BLaER1 (cell line): ENCODE results near the gene IDH3A.

Experiments
- H3K27ac ChIP-seq: shearing (Covaris generic); formaldehyde crosslinking; 2 replicates; pipeline ENCODE4 v1.8.1; 2022
- H3K27me3 ChIP-seq: shearing (Covaris generic); formaldehyde crosslinking; 2 replicates; pipeline ENCODE4 v1.8.1; 2022
- H3K36me3 ChIP-seq: shearing (Covaris generic); formaldehyde crosslinking; 2 replicates; pipeline ENCODE4 v1.8.1; 2022
- H3K4me1 ChIP-seq: shearing (Covaris generic); formaldehyde crosslinking; 2 replicates; pipeline ENCODE4 v1.8.1; 2022
- H3K4me2 ChIP-seq: shearing (Covaris generic); formaldehyde crosslinking; 2 replicates; pipeline ENCODE4 v1.8.1; 2022
- H3K4me3 ChIP-seq: shearing (Covaris generic); formaldehyde crosslinking; 2 replicates; pipeline ENCODE4 v1.8.1; 2022
- H3K9ac ChIP-seq: shearing (Covaris generic); formaldehyde crosslinking; 2 replicates; pipeline ENCODE4 v1.8.1; 2022
- H3K9me3 ChIP-seq: shearing (Covaris generic); formaldehyde crosslinking; 2 replicates; pipeline ENCODE4 v1.8.1; 2022
- H4K20me1 ChIP-seq: shearing (Covaris generic); formaldehyde crosslinking; 2 replicates; pipeline ENCODE4 v1.8.1; 2022
- Cebpa-rat ChIP-seq: shearing (Covaris generic); IDR thresholded peaks from 2 replicates; pipeline ENCODE4 v1.8.1; 2022

Gene IDH3A

GRCh38 chr15:78178064-78178463 is 28.9 kb downstream of the IDH3A start:
- H4K20me1 ChIP-seq, result no peaks in the 10 kb centered on the region
- H3K27me3 ChIP-seq, result no peaks in the 10 kb centered on the region
- no peaks in the 10 kb centered on the region for H3K9me3 ChIP-seq
- no peak overlapping the region for H3K9ac ChIP-seq
- H3K4me2 ChIP-seq, result no peak overlapping the region
- no peak for TF ChIP-seq Cebpa-rat
- H3K4me1 ChIP-seq, result peaks cover 26% of the 10 kb centered on the region
- no peak overlapping the region for H3K4me3 ChIP-seq
- no peaks in the 10 kb centered on the region for H3K36me3 ChIP-seq
- H3K27ac ChIP-seq, result no peak overlapping the region

- no peak overlapping the region for H3K4me2 ChIP-seq
- no peaks in the 10 kb centered on the region for H3K27me3 ChIP-seq
- no peak for TF ChIP-seq Cebpa-rat
- peaks cover 13% of the 10 kb centered on the region for H3K4me1 ChIP-seq
- H3K9me3 ChIP-seq, result no peaks in the 10 kb centered on the region
- no peak overlapping the region for H3K9ac ChIP-seq
- no peaks in the 10 kb centered on the region for H3K36me3 ChIP-seq
- H4K20me1 ChIP-seq, result no peaks in the 10 kb centered on the region
- no peak overlapping the region for H3K4me3 ChIP-seq
- no peak overlapping the region for H3K27ac ChIP-seq
These were observed 30.2 kb downstream of the IDH3A start for GRCh38 chr15:78179286-78179840.

DNA sequence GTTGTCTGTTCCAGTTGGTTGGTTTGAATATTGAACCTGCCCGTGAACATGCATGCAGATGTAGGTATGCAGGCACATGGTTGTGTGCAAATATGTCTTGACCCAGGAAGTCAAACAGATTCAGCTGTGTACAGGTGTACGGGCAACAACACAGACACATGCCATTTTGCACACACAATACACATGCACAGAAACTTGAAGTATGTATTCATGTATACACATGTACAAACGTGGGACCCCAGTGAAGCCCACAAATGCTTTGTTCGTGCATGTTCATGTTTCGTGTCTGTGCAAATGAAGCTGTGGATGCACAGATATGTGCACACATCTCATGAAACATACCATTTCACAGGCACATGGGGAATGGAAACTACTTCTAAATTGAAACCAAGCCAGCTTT is 30.7 kb downstream of the IDH3A start:
- no peak for TF ChIP-seq Cebpa-rat
- Histone ChIP-seq H3K27ac (no peak overlapping the region), H3K4me2 (no peak overlapping the region), H4K20me1 (no peaks in the 10 kb centered on the region), H3K27me3 (no peaks in the 10 kb centered on the region), H3K4me3 (no peak overlapping the region), H3K9me3 (no peaks in the 10 kb centered on the region), H3K36me3 (no peaks in the 10 kb centered on the region), H3K4me1 (peaks cover 7% of the 10 kb centered on the region), H3K9ac (no peak overlapping the region)

DNA sequence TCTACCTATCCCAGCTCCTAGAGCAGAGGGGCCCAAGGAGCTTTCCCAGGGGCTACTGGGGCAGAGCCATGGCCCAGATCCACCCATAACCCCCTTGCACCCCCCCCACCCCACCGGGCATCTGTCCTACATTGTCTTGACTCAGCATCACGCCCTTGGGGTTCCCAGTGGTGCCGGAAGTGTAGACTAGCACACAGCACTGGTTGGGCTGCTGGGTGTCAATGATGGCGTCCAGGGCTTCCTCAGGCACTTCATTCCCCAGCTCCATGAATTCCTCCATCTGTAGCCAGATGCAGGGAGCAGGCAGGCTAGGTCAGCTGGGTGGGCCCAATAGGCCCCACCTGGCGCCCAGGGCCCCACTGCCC is 33.2 kb downstream of the IDH3A start:
- Histone ChIP-seq H3K27me3 (no peaks in the 10 kb centered on the region), H3K9ac (no peak overlapping the region), H3K4me1 (no peaks in the 10 kb centered on the region), H3K27ac (no peak overlapping the region), H3K9me3 (no peaks in the 10 kb centered on the region), H3K4me3 (no peak overlapping the region), H3K4me2 (no peak overlapping the region), H3K36me3 (no peaks in the 10 kb centered on the region), H4K20me1 (no peaks in the 10 kb centered on the region)
- TF ChIP-seq Cebpa-rat, result no peak

DNA sequence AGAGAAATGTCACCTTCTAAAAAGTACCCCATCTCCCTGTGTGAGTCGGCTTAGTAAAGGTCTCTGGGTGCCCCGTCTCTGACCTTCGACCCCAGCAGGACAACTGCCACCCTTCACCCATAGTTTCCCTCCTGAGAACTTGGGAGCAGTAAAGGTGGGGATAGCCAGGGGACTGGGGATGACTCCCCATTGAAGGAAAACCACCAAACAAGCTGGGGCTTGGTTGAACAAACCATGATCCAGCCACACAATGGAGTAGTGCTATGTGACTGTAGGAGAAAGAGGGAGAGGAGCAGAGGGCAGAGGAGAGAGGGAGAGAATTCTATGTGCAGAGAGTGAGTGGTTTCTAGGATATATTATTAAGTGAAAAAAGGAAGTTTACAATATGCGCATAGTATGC is 33.7 kb downstream of the IDH3A start:
- Histone ChIP-seq H3K36me3 (no peaks in the 10 kb centered on the region), H3K4me1 (no peaks in the 10 kb centered on the region), H3K27me3 (no peaks in the 10 kb centered on the region), H3K4me2 (no peak overlapping the region), H3K9me3 (no peaks in the 10 kb centered on the region), H4K20me1 (no peaks in the 10 kb centered on the region), H3K9ac (no peak overlapping the region), H3K27ac (no peak overlapping the region), H3K4me3 (no peak overlapping the region)
- no peak for TF ChIP-seq Cebpa-rat

DNA sequence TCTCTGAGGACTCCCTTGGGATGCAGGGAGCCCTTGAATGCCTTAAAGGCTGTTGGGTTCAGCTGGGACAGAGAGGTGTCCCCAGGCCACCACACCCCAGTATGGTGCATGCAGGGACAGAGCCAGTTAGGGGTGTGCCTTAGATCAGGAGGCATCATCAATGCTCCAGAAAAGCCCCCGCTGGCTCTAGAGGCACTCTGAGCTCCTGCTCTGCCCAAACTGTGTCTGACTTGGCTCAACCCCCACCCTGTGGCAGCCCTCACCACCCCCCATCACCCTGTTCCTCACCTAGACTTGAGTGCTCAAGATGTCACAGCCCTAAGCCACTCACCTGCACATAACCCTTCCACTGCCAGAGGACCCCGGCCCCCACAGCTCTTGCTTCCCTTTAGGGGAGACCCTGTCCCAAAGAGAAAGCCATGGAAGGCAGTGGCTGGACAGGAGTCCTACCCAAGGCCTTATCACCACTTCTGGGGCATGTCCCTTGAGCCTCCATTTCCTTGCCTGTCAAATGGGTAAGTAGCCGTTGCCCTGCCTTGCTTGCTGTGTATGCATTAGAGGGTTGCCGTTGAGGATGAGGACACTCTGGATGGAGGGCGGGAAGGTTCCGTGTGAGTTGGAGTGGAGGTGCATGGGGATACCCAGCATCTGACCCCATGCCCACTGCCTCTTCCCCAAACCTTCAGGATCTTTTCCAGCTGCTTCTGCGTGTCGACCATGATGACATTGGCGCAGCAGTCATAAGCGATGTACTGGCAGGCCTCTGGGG is 43.8 kb downstream of the IDH3A start:
- H3K9ac ChIP-seq, result no peak overlapping the region
- H4K20me1 ChIP-seq, result no peaks in the 10 kb centered on the region
- no peak for TF ChIP-seq Cebpa-rat

DNA sequence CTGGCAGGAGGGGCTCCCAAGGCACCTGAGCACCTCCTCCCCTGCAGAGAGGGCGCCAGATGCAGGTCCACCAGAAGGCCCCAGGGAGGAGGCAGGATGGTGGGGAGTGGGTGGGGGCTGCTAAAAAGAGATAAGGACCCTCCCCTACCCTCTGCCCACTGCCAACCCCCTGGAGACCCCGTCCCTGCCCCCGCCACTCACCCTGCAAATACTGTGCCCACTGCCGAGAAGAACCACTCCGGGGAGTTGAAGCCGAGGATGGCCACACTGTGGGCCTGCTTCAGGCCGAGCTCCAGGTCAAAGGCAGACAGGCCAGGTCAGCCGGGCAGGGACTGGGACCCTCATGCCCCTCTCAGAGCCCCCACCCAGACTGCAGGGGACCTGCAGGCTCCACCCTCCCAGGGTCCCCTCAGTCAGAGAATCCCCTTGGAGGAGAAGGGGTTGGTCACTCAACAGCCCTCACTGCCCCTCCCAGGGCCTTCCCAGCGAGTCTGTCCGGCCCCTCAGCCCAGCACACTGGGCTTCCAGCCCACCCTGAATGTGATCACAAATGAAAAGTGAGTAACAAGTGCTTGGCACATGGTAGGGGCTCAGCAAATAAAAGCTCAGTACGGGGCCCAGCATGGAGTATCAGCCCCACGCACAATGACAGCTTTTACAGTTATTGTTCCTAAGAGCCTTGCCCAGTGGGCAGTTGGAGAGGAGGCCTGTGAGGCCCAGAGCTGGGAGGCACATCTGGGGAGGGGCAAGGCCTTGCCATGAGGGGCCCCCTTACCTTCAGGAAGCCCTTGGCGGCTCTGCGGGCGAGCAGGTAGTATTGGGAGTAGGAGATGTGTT is 44.8 kb downstream of the IDH3A start:
- Histone ChIP-seq H3K4me3 (no peak overlapping the region), H3K27me3 (no peaks in the 10 kb centered on the region), H3K4me1 (no peaks in the 10 kb centered on the region), H3K4me2 (no peak overlapping the region), H4K20me1 (no peaks in the 10 kb centered on the region), H3K36me3 (no peaks in the 10 kb centered on the region), H3K9ac (no peak overlapping the region), H3K9me3 (no peaks in the 10 kb centered on the region; the same call in 1 of the 2 replicates), H3K27ac (no peak overlapping the region)
- TF ChIP-seq Cebpa-rat, result no peak

More for the DNA sequence above, 43.8 kb downstream of the IDH3A start:
- H3K4me1 ChIP-seq, result no peaks in the 10 kb centered on the region
- no peaks in the 10 kb centered on the region for H3K27me3 ChIP-seq
- H3K4me2 ChIP-seq, result no peak overlapping the region
- no peak overlapping the region for H3K4me3 ChIP-seq
- H3K9me3 ChIP-seq, result no peaks in the 10 kb centered on the region; the same call in 1 of the 2 replicates
- H3K27ac ChIP-seq, result no peak overlapping the region
- H3K36me3 ChIP-seq, result no peaks in the 10 kb centered on the region

DNA sequence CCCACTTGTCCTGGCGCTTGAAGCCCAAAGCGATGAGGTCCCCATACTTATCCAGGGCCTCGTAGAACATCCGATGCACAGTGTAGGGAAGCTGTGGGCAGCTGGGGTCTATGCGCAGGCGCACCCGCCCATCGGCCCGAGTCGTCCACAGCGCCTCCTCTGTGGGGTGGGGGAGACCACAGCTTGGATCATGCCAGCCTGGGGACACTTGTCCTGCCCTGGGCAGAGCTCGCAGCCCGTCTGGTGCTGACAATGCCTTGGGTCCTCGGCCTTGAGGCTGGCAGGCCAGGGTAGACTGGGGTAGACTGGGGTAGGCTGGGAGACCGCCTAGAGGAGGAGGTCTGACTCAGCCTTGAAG is 45.4 kb downstream of the IDH3A start:
- TF ChIP-seq Cebpa-rat, result no peak
- Histone ChIP-seq H3K9ac (no peak overlapping the region), H4K20me1 (no peaks in the 10 kb centered on the region), H3K27ac (no peak overlapping the region), H3K4me2 (no peak overlapping the region), H3K4me3 (no peak overlapping the region), H3K36me3 (no peaks in the 10 kb centered on the region), H3K4me1 (no peaks in the 10 kb centered on the region), H3K27me3 (no peaks in the 10 kb centered on the region), H3K9me3 (no peaks in the 10 kb centered on the region; the same call in 1 of the 2 replicates)

DNA sequence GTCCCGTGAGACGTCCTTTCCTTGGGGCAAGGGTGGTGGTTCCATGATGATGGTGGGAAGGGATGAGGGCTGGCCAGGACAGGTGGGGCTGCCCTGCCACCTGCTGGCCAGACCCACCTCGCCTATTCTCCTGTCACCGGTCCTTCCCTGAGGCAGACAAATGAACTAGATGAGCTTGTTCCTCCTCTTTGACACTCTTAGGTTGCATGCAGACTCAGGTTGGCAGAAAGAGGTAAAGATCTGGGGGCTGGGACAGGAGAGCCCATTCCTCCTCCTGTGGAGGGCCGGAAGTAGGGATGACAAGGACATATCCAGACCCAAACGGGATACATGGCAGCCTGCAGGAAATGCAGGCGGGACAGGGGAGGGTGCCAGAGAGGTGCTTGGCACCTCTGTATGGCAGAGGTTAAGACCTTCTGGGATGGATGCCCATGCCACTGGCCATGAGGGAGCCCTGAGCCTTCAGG is 46.6 kb downstream of the IDH3A start:
- no peaks in the 10 kb centered on the region for H4K20me1 ChIP-seq
- TF ChIP-seq Cebpa-rat, result no peak
- H3K36me3 ChIP-seq, result no peaks in the 10 kb centered on the region
- no peaks in the 10 kb centered on the region; the same call in 1 of the 2 replicates for H3K9me3 ChIP-seq
- H3K9ac ChIP-seq, result no peak overlapping the region
- no peaks in the 10 kb centered on the region for H3K4me1 ChIP-seq
- H3K4me3 ChIP-seq, result no peak overlapping the region
- no peaks in the 10 kb centered on the region for H3K27me3 ChIP-seq
- no peak overlapping the region for H3K4me2 ChIP-seq
- H3K27ac ChIP-seq, result no peak overlapping the region

DNA sequence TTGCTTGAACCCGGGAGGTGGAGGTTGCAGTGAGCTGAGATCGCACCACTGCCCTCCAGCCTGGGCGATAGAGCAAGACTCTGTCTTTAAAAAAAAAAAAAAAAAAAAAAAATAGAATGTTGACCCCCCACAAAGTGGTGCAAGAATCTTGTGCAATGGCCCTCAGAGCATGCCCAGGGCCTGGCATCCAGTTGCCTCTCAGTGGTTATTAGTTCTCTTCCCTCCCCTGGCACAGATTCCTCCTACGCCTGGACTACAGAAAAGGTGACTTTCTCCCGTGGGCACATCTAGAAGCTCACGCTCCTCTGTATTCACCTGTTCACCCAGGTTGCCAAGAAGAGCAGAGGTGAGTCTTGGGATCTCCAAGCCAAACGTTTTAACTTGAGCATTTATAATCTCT is 48.5 kb downstream of the IDH3A start:
- H3K27ac ChIP-seq, result no peak overlapping the region
- H3K4me2 ChIP-seq, result no peak overlapping the region

More for the DNA sequence above, 48.5 kb downstream of the IDH3A start:
- Histone ChIP-seq H3K36me3 (no peaks in the 10 kb centered on the region), H3K4me1 (no peaks in the 10 kb centered on the region), H3K9ac (no peak overlapping the region), H3K4me3 (no peak overlapping the region), H4K20me1 (no peaks in the 10 kb centered on the region), H3K9me3 (no peaks in the 10 kb centered on the region), H3K27me3 (no peaks in the 10 kb centered on the region)
- TF ChIP-seq Cebpa-rat, result no peak
